NCI-H2196 treated with DMSO at 0.1 percent for 48 hours (cell line): Measurements from ENCODE around the gene MYBPHL.
A peak's percentile ranks its signal among the peaks of the same experiment; 100 is the strongest.

ENCODE experiments used
- DNase-seq: peaks from one replicate; lab custom pipeline; 2025; ENCODE audit not compliant: unreplicated experiment; lab: John Stamatoyannopoulos, UW

The MYBPHL gene

DNA sequence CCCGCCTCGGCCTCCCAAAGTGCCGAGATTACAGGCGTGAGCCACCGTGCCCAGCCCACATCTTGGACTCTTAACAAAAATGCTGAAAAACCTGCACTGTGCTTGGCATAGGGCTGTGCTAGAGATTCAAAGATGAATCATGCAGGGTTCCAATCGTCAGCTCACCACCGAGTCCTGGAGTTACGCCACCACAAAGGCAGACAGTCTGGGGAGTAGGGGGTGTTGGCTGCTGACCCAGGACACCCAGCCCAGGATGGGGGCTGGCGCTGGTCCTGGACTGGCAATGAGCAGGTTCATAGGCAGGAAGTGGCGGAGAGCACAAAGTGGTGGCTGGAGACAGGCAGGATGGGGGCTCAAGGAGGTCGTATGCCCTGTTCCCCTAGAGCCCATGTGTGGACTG lies 39.8 kb downstream of the MYBPHL start:
- DNase-seq, result no peak

DNA sequence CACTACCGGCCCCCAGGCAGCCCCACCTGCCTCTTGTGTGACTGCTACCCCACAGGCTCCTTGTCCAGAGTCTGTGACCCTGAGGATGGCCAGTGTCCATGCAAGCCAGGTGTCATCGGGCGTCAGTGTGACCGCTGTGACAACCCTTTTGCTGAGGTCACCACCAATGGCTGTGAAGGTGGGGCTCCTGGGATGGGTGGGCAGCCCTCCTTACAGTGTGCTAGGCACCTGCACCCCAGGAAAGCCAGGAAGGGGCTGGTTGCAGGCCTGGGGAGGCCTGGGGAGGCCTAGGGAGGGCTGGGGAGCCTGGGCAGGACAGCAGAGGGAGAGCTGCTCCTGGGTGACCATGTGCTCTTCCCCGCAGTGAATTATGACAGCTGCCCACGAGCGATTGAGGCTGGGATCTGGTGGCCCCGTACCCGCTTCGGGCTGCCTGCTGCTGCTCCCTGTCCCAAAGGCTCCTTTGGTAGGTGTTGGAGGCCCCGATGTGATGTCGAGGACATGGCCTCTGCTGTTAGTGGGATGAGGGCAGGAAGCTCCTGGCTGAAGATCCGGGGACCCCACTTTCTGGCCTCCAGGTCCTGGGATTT lies 41.0 kb downstream of the MYBPHL start:
- DNase-seq, result no peak

DNA sequence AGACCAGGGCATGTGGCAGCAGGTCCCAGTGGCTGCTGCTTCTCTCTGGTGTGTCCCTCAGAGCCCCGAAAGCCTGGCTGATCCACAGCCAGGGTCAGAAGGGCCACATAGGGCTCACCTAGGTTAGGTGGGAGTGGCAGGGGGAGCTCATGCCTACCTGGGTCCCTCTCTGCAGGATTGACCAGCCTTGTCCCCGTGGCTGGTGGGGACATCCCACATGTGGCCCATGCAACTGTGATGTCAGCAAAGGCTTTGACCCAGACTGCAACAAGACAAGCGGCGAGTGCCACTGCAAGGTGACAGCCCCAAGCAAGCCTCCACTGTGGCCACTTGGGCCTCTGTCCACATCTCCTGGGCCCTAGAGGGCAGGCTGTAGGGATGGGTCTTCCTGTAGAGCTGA lies 41.8 kb downstream of the MYBPHL start:
- DNase-seq, result no peak

- DNase-seq, result no peak
Measured at GRCh38 chr1:109264379-109264755, 42.4 kb downstream of the MYBPHL start.

- peak; percentile 97 for DNase-seq
Measured at GRCh38 chr1:109263597-109264378, 43.0 kb downstream of the MYBPHL start.

DNA sequence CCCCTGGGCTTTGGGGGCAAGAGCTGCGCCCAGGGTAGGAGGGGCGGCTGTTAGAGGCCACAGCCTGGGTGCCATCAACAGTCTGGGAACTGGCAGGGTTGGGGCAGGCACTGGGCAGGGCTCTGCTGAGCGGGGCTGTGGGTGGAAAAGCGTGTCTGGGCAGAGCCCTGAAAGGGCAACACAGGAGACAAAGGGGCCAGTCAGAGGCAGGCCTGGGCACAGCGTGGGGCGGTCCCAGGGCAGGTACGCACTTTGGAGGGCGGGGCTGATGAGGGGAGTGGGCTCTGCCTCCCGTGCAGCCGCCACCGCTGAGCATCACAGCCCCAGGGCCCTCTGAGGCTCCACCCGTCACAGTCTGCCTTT lies 43.6 kb downstream of the MYBPHL start:
- peak; percentile 97 for DNase-seq

- no peak for DNase-seq
Measured at GRCh38 chr1:109262231-109263055, 44.4 kb downstream of the MYBPHL start.

- DNase-seq, result no peak
Measured at GRCh38 chr1:109261578-109261977, 45.2 kb downstream of the MYBPHL start.

DNA sequence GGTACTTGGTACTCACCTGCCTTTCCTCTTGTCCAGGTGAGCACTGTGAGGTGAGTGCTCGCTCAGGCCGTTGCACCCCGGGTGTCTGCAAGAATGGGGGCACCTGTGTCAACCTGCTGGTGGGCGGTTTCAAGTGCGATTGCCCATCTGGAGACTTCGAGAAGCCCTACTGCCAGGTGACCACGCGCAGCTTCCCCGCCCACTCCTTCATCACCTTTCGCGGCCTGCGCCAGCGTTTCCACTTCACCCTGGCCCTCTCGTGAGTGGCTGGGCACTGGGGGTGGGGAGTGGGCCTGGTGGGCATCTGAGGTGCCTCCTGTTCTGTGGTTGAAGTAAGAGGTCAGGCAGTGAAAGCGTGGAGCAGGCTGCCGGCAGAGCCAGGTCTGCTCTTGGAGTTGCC lies 45.8 kb downstream of the MYBPHL start:
- DNase-seq, result no peak

DNA sequence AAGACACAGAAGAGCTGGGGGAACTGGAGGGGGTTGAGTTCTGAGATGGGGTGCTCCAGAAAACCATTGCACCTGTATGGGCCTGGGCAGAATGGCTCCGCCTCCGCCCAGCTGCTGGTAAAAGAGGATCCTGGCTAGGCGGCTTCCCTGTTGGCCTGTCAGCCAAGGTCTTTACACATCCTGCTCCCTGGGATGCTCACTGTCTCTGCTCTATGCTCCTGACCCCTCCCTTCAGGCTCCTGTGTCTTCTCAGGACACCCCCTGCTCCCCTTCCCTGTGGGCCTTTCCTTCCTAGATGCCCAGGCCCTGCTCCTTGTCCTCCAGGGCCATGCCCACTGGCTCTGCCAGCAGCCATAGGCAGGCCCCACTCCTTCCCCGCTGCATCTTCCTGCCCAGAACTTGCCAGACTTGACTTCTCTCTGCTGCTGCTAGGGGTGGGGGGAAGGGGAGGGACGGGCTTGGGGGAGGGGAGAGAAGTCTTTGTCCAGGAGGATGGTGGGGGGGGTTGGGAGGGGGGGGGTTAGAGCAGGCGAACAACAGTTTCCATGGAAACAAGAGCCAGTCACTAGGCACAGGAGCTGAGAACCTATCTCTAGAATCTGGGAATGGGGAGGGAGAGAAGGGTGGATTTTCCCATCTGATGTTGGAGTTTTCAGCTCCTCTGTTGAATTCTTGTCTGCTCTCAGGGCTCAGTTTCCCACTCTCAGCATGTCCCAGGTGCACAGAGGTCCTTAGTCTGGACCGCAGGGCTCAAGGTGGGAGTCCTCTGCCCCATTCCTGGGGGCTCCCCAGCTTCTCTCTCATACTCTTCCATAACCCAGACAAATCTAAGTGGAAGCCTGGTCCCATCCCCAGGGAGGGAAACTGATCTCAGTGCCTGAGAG lies 46.9 kb downstream of the MYBPHL start:
- no peak for DNase-seq

GRCh38 chr1:109258481-109259466 lies 48.0 kb downstream of the MYBPHL start:
- no peak for DNase-seq

- DNase-seq, result no peak
Measured at GRCh38 chr1:109257682-109258421, 49.0 kb downstream of the MYBPHL start.

DNA sequence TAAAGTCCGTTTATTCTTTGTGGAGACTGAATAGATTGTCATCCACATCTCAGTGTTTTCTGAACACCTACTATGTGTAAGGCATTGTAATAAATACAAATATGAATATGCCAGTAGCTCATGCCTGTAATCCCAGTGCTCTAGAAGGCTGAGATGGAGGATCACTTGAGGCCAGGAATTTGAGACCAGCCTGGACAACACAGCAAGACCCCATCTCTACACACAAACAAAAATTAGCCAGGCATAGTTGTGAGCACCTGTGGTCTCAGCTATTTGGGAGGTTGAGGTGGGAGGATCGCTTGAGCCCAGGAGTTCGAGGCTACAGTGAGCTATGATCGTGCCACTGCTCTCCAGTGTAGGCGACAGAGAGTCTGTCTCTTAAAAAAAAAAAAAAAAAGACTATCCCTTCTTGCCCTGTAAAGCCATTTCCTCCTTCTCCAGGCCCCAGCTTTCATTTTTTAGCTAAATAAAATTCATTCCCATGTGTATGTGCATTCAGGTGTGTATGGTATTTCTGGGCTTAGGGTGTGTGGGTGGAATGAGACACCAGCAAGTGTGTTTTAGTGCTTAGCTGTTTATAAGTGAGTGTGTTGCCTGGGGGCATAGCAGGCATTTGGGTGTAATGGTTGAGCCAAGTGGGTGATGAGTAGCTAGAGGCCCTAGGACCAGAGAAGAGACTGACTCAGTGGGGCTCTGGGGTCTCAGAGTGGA lies 49.7 kb downstream of the MYBPHL start:
- DNase-seq, result no peak

GRCh38 chr1:109256085-109256484 lies 50.7 kb downstream of the MYBPHL start:
- DNase-seq, result no peak

DNA sequence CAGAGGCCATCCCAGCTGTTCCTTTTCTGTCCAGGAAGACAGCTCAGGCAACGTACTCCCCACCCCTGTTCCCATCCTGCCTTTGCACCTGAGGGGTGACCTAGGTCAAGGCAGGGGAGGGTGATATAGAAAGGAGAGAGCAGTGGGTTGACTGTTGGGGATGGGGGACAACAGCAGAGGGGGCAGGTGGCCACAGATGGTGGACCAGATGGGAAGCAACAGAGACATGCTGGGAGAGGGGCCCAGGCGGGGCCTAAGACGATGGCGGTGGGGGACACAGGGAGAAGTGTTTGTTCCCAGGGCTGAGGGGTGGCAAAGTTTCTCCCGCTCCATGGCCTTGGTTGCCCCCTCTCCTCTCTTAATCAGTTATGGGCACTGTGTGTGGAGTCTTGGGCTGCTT lies 51.1 kb downstream of the MYBPHL start:
- DNase-seq, result no peak

DNA sequence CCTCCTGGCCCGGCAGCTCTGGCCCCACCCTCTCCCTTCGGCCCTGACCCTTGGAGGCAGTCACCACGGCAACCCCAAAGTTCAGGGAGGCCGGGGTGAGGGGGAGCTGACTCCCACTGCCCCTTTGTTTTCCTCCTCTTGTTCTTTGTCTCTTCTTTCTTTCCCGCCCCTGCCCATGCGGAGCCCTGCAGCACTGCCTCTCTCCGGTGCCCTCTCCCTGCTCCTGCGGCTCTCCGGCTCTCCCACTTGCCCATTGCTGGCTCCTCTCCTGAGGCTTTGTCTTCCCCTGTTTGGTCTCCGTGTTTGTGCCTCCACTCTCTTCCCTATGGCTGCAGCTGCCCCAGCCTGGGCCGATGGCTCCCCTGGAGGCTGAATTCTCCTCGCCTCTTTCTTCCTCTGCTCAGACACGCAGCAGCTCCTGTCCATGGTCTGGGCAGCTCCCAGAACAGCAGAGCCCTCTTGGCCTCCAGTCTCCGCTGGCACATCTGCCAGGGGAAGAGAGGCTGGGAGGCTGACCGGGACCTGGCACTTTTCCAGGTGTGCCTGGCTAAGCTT lies 51.6 kb downstream of the MYBPHL start:
- no peak for DNase-seq

GRCh38 chr1:109254621-109255096 lies 52.2 kb downstream of the MYBPHL start:
- DNase-seq, result no peak
